VCaP (cell line): ENCODE data around the gene SLC10A7.

Experiments
- H3K27ac ChIP-seq: fragments of 450-650 bp; 2 replicates; pipeline ENCODE4 v1.5.1; 2017
- TF ChIP-seq, protein P1 (sequence below): fragments of 450-650 bp; conservative IDR thresholded peaks from 2 replicates; pipeline ENCODE4 v1.5.1; 2017; ENCODE audit warnings: mild to moderate bottlenecking, moderate library complexity

The SLC10A7 gene

GRCh38 chr4:146525754-146526153, 4.0 kb upstream of the SLC10A7 start:
- TF ChIP-seq, protein P1, sequence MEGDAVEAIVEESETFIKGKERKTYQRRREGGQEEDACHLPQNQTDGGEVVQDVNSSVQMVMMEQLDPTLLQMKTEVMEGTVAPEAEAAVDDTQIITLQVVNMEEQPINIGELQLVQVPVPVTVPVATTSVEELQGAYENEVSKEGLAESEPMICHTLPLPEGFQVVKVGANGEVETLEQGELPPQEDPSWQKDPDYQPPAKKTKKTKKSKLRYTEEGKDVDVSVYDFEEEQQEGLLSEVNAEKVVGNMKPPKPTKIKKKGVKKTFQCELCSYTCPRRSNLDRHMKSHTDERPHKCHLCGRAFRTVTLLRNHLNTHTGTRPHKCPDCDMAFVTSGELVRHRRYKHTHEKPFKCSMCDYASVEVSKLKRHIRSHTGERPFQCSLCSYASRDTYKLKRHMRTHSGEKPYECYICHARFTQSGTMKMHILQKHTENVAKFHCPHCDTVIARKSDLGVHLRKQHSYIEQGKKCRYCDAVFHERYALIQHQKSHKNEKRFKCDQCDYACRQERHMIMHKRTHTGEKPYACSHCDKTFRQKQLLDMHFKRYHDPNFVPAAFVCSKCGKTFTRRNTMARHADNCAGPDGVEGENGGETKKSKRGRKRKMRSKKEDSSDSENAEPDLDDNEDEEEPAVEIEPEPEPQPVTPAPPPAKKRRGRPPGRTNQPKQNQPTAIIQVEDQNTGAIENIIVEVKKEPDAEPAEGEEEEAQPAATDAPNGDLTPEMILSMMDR, result no peak
- no peak overlapping the region for H3K27ac ChIP-seq

DNA sequence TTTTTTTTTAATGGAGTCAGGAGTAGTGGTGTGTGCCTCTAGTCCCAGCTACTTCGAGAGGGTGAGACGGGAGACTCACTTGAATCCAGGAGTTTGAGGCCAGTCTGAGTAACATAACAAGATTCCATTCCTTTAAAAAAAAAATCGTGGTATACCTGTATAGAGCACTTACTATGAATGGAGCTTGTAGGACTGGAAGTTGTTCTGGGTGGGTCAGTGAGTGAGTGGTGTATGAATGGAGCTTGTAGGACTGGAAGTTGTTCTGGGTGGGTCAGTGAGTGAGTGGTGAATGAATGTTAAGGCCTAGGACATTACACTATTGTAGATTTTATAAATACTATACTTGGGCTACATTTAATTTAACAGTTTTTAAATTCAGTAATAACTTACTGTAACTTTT, 2.9 kb upstream of the SLC10A7 start:
- TF ChIP-seq, protein P1, result no peak
- no peak overlapping the region for H3K27ac ChIP-seq

GRCh38 chr4:146522869-146523205, 1.1 kb upstream of the SLC10A7 start:
- TF ChIP-seq, protein P1, result no peak
- peak overlapping the region; percentile 83; the same call in 1 of the 2 replicates for H3K27ac ChIP-seq

DNA sequence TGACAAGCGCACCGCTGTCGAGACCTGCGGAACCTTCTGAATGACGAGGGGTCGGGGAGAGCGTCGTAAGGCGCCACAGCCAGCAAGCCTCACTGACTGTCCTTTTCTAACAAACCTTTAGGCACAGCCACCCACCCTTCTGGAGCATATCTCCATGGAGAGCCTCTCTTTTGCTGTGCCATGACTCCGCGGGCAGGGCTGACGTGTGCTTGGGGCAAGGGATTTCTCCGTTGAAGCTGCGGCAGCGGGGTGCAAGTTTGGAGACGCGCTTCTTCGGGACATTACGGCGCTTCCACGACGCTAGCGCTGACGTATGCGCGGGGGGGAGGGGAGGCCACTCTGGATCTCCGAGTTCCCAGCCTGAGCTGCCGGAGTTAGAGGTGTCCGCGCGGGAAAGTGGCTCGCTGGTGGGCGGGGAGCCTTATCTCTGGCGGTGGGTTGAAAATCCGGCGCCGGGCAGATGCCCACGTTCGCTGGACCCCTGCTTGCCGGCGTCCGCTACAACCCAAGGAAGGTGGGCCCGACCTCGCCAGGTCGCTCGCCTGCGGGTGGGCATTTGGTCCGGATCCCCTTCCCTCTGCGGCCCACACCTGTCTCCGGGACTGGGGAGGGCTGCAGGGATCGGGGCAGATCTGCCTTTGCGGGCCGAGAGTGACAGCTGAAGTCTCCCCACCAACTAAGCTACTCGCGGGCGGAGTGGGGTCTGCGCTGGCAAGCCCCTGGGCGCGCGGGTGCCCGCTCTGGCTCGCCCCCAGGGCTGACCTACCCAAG, 543 bp upstream of the SLC10A7 start:
- H3K27ac ChIP-seq, result peak overlapping the region; percentile 83
- TF ChIP-seq, protein P1, result no peak

GRCh38 chr4:146520896-146521540, 722 bp downstream of the SLC10A7 start:
- H3K27ac ChIP-seq, result peak overlapping the region; percentile 83
- TF ChIP-seq, protein P1, result no peak

- H3K27ac ChIP-seq, result no peak overlapping the region
- TF ChIP-seq, protein P1, result no peak
These were observed 6.9 kb downstream of the SLC10A7 start for GRCh38 chr4:146514651-146515357.

DNA sequence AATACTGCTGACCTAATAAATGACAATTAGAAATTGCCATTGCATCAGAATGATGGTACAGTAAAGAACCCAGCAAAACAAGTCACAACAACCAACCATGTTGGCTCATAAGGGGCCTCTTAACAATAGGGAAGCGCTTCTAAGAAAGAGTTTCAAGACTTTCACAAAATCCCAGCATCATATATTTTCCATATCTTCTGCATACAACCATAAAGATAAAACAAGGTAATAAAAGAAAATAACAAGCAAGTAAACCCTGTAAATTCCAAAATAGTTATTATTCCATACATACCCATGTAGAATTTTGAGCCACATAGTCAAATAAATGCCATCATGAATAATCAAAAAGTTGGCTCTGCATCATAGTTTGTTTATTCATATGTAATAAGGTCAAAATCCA, 8.2 kb downstream of the SLC10A7 start:
- H3K27ac ChIP-seq, result no peak overlapping the region
- TF ChIP-seq, protein P1, result no peak
